Thyroid gland (tissue), 4 donors: ENCODE results near the gene ZNF668. TPM values are rescaled to one million over a fixed set of nuclear protein-coding genes. Genes with fewer than 3 reads are reported as not detected.

Experiments used
- DNase-seq, 2 donors: peaks; one replicate each; pipeline ENCODE4 v3.0.0-alpha.2; 2019
- H3K27ac ChIP-seq, 3 donors: fragments of 200-600 bp; sonication (generic); 1 replicate in 2 of 3; 2 replicates in 1 of 3; pipeline ENCODE4 v1.5.1; 2016 to 2019; ENCODE audit warnings: mild to moderate bottlenecking in 1 of 3, moderate library complexity in 1 of 3
- H3K27me3 ChIP-seq: fragments of 200-600 bp; sonication (generic); one replicate; pipeline ENCODE4 v1.5.1; 2019
- H3K36me3 ChIP-seq, 2 donors: fragments of 200-600 bp; sonication (generic); one replicate each; pipeline ENCODE4 v1.5.1; 2016 to 2019
- H3K4me1 ChIP-seq, 2 donors: fragments of 200-600 bp; sonication (generic); one replicate each; pipeline ENCODE4 v1.5.1; 2017 to 2019
- H3K4me3 ChIP-seq, 3 donors: fragments of 200-600 bp; sonication (generic); replicated peaks in 1 of 3; 1 replicate in 2 of 3; 2 replicates in 1 of 3; pipeline ENCODE4 v1.5.1; 2016; ENCODE audit warnings: mild to moderate bottlenecking in 1 of 3
- H3K9me3 ChIP-seq: fragments of 200-600 bp; sonication (generic); one replicate; pipeline ENCODE4 v1.5.1; 2017
- CTCF ChIP-seq, 6 experiments: fragments of 200-600 bp in 3 of 6; fragments of 450-650 bp in 3 of 6; sonication (generic) in 3 of 6; IDR thresholded peaks; one replicate each; pipeline ENCODE4 v1.5.1; 2016 to 2019; ENCODE audit warnings: antibody characterized with exemption in 6 of 6, mild to moderate bottlenecking in 2 of 6, inconsistent platforms in 1 of 6, moderate library complexity in 1 of 6
- POLR2A ChIP-seq, 2 donors: fragments of 450-650 bp; IDR thresholded peaks; one replicate each; pipeline ENCODE4 v1.6.1; 2017; ENCODE audit warnings: antibody characterized with exemption in 2 of 2, mild to moderate bottlenecking in 2 of 2, moderate library complexity in 1 of 2
- whole genome bisulfite sequencing, 2 donors: methylation state at CpG; one replicate each; pipeline ENCODE4 v1.1.5; 2017; 5-methylcytosine and 5-hydroxymethylcytosine counted together
- intact Hi-C: fragments of 100-400 bp; cut with DNase I; formaldehyde crosslinking; loops from one replicate; pipeline ENCODE4 v1.15.1; 2023
- total RNA-seq, 4 donors: library from RNA; depleted of rRNA; stranded (reverse); fragments of >200 nt; gene quantifications; one replicate each; pipeline ENCODE4 v1.2.3, GENCODE V29; 2016

ZNF668 gene
- total RNA-seq, 4 donors from 2014 or later, result 9.0 to 15.2 (median 11.9) TPM

- intact Hi-C loops, result no loop called here
- TF ChIP-seq CTCF (IDR thresholded peaks at IDR 0.05), result no peak
- TF ChIP-seq POLR2A (IDR thresholded peaks at IDR 0.05), result no peak
- DNase-seq, result no peak
- H3K36me3 ChIP-seq, result peaks cover 45 to 49% of the 10 kb centered on the region in 2 donors
- H3K9me3 ChIP-seq, result no peaks in the 10 kb centered on the region
- no peaks in the 10 kb centered on the region for H3K27me3 ChIP-seq
- no peak overlapping the region for H3K27ac ChIP-seq
- peaks cover 18 to 20% of the 10 kb centered on the region in 2 donors for H3K4me1 ChIP-seq
- WGBS, 2 donors, result 97 to 100% methylated on average over 5 to 6 of the region's 13 CpGs
- no peak overlapping the region for H3K4me3 ChIP-seq
Measured at GRCh38 chr16:31077024-31077423, 3.0 kb upstream of the ZNF668 start.

GRCh38 chr16:31076319-31076718 is 2.3 kb upstream of the ZNF668 start:
- Histone ChIP-seq H3K4me1 (peaks cover 19 to 24% of the 10 kb centered on the region in 2 donors), H3K4me3 (no peak overlapping the region), H3K36me3 (peaks cover 43 to 49% of the 10 kb centered on the region in 2 donors), H3K9me3 (no peaks in the 10 kb centered on the region), H3K27me3 (no peaks in the 10 kb centered on the region), H3K27ac (no peak overlapping the region)
- TF ChIP-seq CTCF (IDR thresholded peaks at IDR 0.05) (no peak), POLR2A (IDR thresholded peaks at IDR 0.05) (no peak)
- 77 to 90% methylated on average over 14 to 16 of the region's 16 CpGs for WGBS, 2 donors
- DNase-seq, result no peak
- intact Hi-C loops, result no loop called here

GRCh38 chr16:31074814-31075183 is 759 bp upstream of the ZNF668 start:
- Histone ChIP-seq H3K36me3 (peaks cover 29 to 35% of the 10 kb centered on the region in 2 donors), H3K27me3 (no peaks in the 10 kb centered on the region), H3K4me1 (peaks cover 19 to 24% of the 10 kb centered on the region in 2 donors), H3K4me3 (peak overlapping the region; percentile 89 to 99 (median 95)), H3K9me3 (no peaks in the 10 kb centered on the region), H3K27ac (peak overlapping the region; percentile 72 to 93 (median 75))
- intact Hi-C loops, result no loop called here
- 1 to 3% methylated on average over 7 of the region's 7 CpGs for WGBS, 2 donors
- no peak for TF ChIP-seq POLR2A (IDR thresholded peaks at IDR 0.05)
- no peak for TF ChIP-seq CTCF (IDR thresholded peaks at IDR 0.05)
- DNase-seq, result no peak

GRCh38 chr16:31073142-31073969 is 684 bp downstream of the ZNF668 start:
- Histone ChIP-seq H3K27me3 (no peaks in the 10 kb centered on the region), H3K27ac (peak overlapping the region; percentile 75 to 93 (median 84)), H3K36me3 (peaks cover 17 to 21% of the 10 kb centered on the region in 2 donors), H3K4me1 (peaks cover 19 to 24% of the 10 kb centered on the region in 2 donors), H3K9me3 (no peaks in the 10 kb centered on the region), H3K4me3 (peak overlapping the region; percentile 89 to 95 (median 95))
- DNase-seq, result peak; percentile 92
- intact Hi-C loops, result no loop called here
- TF ChIP-seq POLR2A (IDR thresholded peaks at IDR 0.05) (peak in 1 of 2 donors; percentile 30), CTCF (IDR thresholded peaks at IDR 0.05) (peak in 1 of 6 experiments; percentile 17)
- 0 to 1% methylated on average over 5 to 21 of the region's 83 CpGs for WGBS, 2 donors

- 4 to 9% methylated on average over 11 to 22 of the region's 27 CpGs for WGBS, 2 donors
- intact Hi-C loops, result no loop called here
- Histone ChIP-seq H3K4me3 (peak overlapping the region; percentile 89 to 95 (median 95)), H3K27ac (peak overlapping the region in 2 of 3 donors; percentile 75 to 93), H3K9me3 (no peaks in the 10 kb centered on the region), H3K4me1 (peaks cover 19 to 24% of the 10 kb centered on the region in 2 donors), H3K27me3 (no peaks in the 10 kb centered on the region), H3K36me3 (peaks cover 10 to 13% of the 10 kb centered on the region in 2 donors)
- no peak for DNase-seq
- TF ChIP-seq CTCF (IDR thresholded peaks at IDR 0.05), result no peak
- TF ChIP-seq POLR2A (IDR thresholded peaks at IDR 0.05), result no peak
Measured at GRCh38 chr16:31072540-31073141, 1.4 kb downstream of the ZNF668 start.
